ENCODE measurements around the gene OSBPL3. TPM values are rescaled to one million over a fixed set of nuclear protein-coding genes. Genes with fewer than 3 reads are reported as not detected.

OSBPL3 gene
- total RNA-seq, 2 donors from 2014 or later = 9.0 to 14.8 TPM

DNA sequence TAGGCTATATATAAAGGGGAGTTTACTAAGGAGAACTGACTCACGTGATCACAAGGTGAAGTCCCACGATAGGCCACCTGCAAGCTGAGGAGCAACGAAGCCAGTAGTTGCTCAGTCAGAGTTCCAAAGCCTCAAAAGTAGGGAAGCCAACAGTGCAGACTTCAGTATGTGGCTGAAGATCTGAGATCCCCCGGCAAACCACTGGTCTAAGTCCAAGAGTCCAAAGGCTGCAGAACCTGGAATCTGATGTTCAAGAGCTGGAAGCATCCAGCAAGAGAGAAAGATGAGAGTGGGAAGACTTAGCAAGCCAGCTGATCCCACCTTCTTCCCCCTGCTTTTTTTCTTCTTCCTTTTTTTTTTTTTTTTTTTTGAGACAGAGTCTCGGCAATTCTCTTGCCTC, 195.7 kb downstream of the OSBPL3 start:
- H3K36me3 ChIP-seq = no peaks in the 10 kb centered on the region
- no peaks in the 10 kb centered on the region for H3K27me3 ChIP-seq
- no peak for DNase-seq
- TF ChIP-seq, protein P1, sequence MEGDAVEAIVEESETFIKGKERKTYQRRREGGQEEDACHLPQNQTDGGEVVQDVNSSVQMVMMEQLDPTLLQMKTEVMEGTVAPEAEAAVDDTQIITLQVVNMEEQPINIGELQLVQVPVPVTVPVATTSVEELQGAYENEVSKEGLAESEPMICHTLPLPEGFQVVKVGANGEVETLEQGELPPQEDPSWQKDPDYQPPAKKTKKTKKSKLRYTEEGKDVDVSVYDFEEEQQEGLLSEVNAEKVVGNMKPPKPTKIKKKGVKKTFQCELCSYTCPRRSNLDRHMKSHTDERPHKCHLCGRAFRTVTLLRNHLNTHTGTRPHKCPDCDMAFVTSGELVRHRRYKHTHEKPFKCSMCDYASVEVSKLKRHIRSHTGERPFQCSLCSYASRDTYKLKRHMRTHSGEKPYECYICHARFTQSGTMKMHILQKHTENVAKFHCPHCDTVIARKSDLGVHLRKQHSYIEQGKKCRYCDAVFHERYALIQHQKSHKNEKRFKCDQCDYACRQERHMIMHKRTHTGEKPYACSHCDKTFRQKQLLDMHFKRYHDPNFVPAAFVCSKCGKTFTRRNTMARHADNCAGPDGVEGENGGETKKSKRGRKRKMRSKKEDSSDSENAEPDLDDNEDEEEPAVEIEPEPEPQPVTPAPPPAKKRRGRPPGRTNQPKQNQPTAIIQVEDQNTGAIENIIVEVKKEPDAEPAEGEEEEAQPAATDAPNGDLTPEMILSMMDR (IDR thresholded peaks at IDR 0.05) = no peak
- H3K27ac ChIP-seq = no peak overlapping the region
- intact Hi-C loops (cut with DNase I) = no loop called here
- H3K4me1 ChIP-seq = no peaks in the 10 kb centered on the region
- no peak overlapping the region for H3K9ac ChIP-seq (ENCODE audit: low read depth in 2 of 2, low read length in 2 of 2)
- H3K4me3 ChIP-seq = no peak overlapping the region
- H3K9me3 ChIP-seq = no peaks in the 10 kb centered on the region

DNA sequence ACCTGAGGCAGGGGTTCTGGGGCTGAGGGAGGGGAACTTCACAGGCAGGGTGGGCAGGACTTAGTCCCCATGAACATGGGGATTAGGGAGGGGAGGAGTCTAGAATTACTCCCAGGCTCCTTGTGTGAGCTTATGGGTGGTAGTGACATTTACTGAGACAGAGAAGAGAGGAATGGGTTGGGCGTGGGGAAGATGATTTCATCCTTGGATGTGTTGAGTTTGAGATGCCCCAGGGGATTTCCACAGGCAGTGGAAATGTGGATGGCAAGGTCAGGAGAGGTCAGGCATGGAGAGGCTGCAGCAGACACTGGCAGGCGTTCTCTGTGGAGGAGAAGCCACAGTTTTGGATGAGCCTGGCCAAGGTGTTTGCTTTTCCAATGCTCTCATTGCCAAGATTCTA, 196.3 kb downstream of the OSBPL3 start:
- no peak overlapping the region for H3K4me3 ChIP-seq
- no peak overlapping the region for H3K27ac ChIP-seq
- TF ChIP-seq, protein P1 (IDR thresholded peaks at IDR 0.05) = no peak
- DNase-seq = no peak
- H3K9me3 ChIP-seq = no peaks in the 10 kb centered on the region
- intact Hi-C loops (cut with DNase I) = no loop called here
- H3K36me3 ChIP-seq = no peaks in the 10 kb centered on the region
- no peak overlapping the region for H3K9ac ChIP-seq (ENCODE audit: low read depth in 2 of 2, low read length in 2 of 2)
- H3K27me3 ChIP-seq = no peaks in the 10 kb centered on the region
- H3K4me1 ChIP-seq = no peaks in the 10 kb centered on the region

DNA sequence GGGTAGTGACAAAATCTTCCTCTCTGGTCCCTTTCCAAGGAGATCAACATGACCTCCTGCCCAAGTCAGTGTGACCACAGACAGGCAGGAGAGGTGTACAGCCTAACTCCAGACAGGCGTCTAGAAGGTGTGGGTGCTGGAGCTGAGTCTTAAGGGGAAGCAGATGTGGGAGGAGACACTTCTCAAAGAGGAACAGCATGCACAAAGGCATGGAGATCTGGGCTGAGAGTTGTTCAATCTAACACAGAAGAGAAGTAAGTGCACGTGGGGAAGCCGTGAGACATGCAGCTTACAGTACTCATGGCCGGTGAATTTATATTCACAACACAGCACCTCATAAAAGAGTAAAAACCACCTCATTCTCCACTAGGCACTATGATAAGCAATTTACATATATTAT, 198.9 kb downstream of the OSBPL3 start:
- intact Hi-C loops (cut with DNase I) = no loop called here
- TF ChIP-seq, protein P1 (IDR thresholded peaks at IDR 0.05) = no peak

DNA sequence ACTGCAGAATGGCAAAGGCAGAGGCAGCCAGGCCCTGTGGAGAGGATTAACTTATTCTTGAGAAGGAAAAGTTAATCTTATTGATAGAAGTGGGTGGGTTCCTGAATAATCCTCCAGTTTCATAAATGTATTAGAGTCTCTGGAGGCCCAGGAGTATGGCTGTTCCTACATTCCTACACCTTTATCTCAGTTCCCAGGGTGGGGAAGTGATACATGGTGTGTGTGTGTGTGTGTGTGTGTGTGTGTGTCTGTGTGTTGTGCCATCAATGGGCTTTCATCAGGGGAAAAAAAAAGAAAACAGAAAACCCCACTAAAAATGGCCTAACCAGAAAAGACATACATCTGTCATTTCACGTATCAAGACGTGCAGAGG, 200.7 kb downstream of the OSBPL3 start:
- Histone ChIP-seq H3K9me3 (no peaks in the 10 kb centered on the region), H3K27ac (no peak overlapping the region), H3K9ac (ENCODE audit: low read depth in 2 of 2, low read length in 2 of 2) (no peak overlapping the region), H3K4me1 (no peaks in the 10 kb centered on the region), H3K36me3 (no peaks in the 10 kb centered on the region), H3K4me3 (no peak overlapping the region), H3K27me3 (no peaks in the 10 kb centered on the region)
- intact Hi-C loops (cut with DNase I) = no loop called here
- no peak for DNase-seq
- TF ChIP-seq, protein P1 (IDR thresholded peaks at IDR 0.05) = no peak

More for the DNA sequence above, 198.9 kb downstream of the OSBPL3 start:
- Histone ChIP-seq H3K4me1 (no peaks in the 10 kb centered on the region), H3K27me3 (no peaks in the 10 kb centered on the region), H3K27ac (no peak overlapping the region), H3K36me3 (no peaks in the 10 kb centered on the region), H3K4me3 (no peak overlapping the region), H3K9ac (ENCODE audit: low read depth in 2 of 2, low read length in 2 of 2) (no peak overlapping the region), H3K9me3 (no peaks in the 10 kb centered on the region)
- DNase-seq = no peak

DNA sequence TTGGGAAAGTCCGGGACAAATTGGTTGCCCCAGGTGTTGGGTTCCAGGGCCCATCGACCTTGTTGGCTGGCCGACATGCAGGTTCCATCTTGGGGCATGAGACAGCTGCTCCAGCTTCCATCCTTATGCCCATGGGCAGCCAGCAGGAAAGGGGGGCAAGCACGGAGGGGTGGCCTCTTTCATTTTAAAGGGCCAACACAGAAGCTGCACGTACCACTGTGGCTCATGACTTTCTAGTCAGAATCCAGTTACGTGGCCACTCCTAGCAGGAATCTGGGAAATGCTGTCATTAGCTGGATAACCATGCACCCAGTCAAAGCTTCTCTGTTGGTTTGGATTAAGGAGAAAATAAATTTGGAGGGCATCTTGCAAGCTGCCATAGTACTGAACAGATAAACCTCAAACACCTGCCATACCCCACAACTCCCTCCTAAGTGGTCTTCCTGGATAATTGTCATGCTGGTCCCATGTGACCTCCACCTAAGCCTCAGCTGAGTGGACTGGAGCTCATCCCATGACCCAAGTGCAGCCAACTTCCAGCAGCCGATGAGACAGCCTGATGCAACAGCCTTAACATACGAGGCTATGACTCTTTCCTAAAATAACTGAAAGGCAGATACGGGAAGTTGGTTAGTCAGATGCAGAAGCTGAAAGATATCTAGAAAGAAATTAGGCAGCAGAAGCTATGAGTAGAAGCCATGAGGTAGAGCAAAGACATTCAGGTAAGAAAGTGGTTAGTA, 201.3 kb downstream of the OSBPL3 start:
- Histone ChIP-seq H3K9me3 (no peaks in the 10 kb centered on the region), H3K4me3 (no peak overlapping the region), H3K36me3 (no peaks in the 10 kb centered on the region), H3K27me3 (no peaks in the 10 kb centered on the region), H3K27ac (no peak overlapping the region), H3K4me1 (no peaks in the 10 kb centered on the region), H3K9ac (ENCODE audit: low read depth in 2 of 2, low read length in 2 of 2) (no peak overlapping the region)
- DNase-seq = no peak
- TF ChIP-seq, protein P1 (IDR thresholded peaks at IDR 0.05) = no peak
- intact Hi-C loops (cut with DNase I) = no loop called here

Measured in colonic mucosa (tissue), 4 donors.